Kidney capillary endothelial cell (primary cell): Measurements from ENCODE around the gene ACSM5.

Experiments used
- DNase-seq: peaks from one replicate; pipeline ENCODE4 v3.0.0-alpha.2; 2018; ENCODE audit warnings: low spot score

Gene ACSM5

GRCh38 chr16:20409398-20410120 lies at the start of gene ACSM5:
Gene ACSM5, plus strand, starts transcription at chr16:20409534. Its CDS starts 1,951 bp downstream, at chr16:20411485.
- DNase-seq: no peak

GRCh38 chr16:20359997-20360396 lies 49.3 kb upstream of the ACSM5 start:
- DNase-seq: peak; percentile 35

- no peak for DNase-seq
Measured at GRCh38 chr16:20363191-20363590, 46.1 kb upstream of the ACSM5 start.

- no peak for DNase-seq
Measured at GRCh38 chr16:20364051-20364450, 45.3 kb upstream of the ACSM5 start.

GRCh38 chr16:20369452-20370054 lies 39.8 kb upstream of the ACSM5 start:
- DNase-seq: no peak

GRCh38 chr16:20372701-20373100 lies 36.6 kb upstream of the ACSM5 start:
- DNase-seq: peak; percentile 74

GRCh38 chr16:20377181-20377580 lies 32.2 kb upstream of the ACSM5 start:
- no peak for DNase-seq

- no peak for DNase-seq
Measured at GRCh38 chr16:20380782-20381181, 28.6 kb upstream of the ACSM5 start.

- DNase-seq: no peak
Measured at GRCh38 chr16:20382202-20382948, 27.0 kb upstream of the ACSM5 start.

- peak; percentile 74 for DNase-seq
Measured at GRCh38 chr16:20383106-20384029, 26.0 kb upstream of the ACSM5 start.

- DNase-seq: peak; percentile 55
Measured at GRCh38 chr16:20385844-20386832, 23.2 kb upstream of the ACSM5 start.

GRCh38 chr16:20387978-20388377 lies 21.4 kb upstream of the ACSM5 start:
- DNase-seq: no peak

GRCh38 chr16:20388854-20389253 lies 20.5 kb upstream of the ACSM5 start:
- DNase-seq: no peak

GRCh38 chr16:20391045-20391444 lies 18.3 kb upstream of the ACSM5 start:
- no peak for DNase-seq

GRCh38 chr16:20393801-20394577 lies 15.3 kb upstream of the ACSM5 start:
- no peak for DNase-seq

GRCh38 chr16:20395946-20396345 lies 13.4 kb upstream of the ACSM5 start:
- no peak for DNase-seq

- no peak for DNase-seq
Measured at GRCh38 chr16:20396846-20397467, 12.4 kb upstream of the ACSM5 start.

- no peak for DNase-seq
Measured at GRCh38 chr16:20397468-20398074, 11.8 kb upstream of the ACSM5 start.

- DNase-seq: no peak
Measured at GRCh38 chr16:20398603-20399002, 10.7 kb upstream of the ACSM5 start.
